PC-3 (cell line): ENCODE measurements around the gene CDC34. TPM values are rescaled to one million over a fixed set of nuclear protein-coding genes. Genes with fewer than 3 reads are reported as not detected.

Source experiments
- ATAC-seq: fragments of 200-7000 bp; cut with Tn5 transposase; 2 replicates; pipeline ENCODE4 v1.9.1; 2020; ENCODE audit warnings: mild to moderate bottlenecking, moderate library complexity
- BruUV-seq: library from RNA; stranded (reverse); fragments of 400-500 nt; replicated peaks from 2 replicates; lab custom pipeline; 2021; lab: Mats Ljungman, UMichigan
- CTCF ChIA-PET: fragments of 300-600 bp; sonication (Branson Sonifier 250); formaldehyde crosslinking; loops from one replicate; lab custom pipeline; 2022; ENCODE audit warnings: antibody characterized with exemption; lab: Charles Lee
- POLR2A ChIA-PET: fragments of 300-600 bp; sonication (Branson Sonifier 250); formaldehyde crosslinking; loops from one replicate; lab custom pipeline; 2022; ENCODE audit warnings: antibody characterized with exemption; ENCODE audit not compliant: unreplicated experiment; lab: Charles Lee
- DNase-seq: peaks from one replicate; pipeline ENCODE4 v3.0.0-alpha.2; 2015
- H2AFZ ChIP-seq: fragments of 300-600 bp; sonication (generic); 2 replicates; pipeline ENCODE4 v1.6.0; 2016; ENCODE audit warnings: antibody characterized with exemption, low read length
- H3F3A ChIP-seq: fragments of 300-600 bp; sonication (generic); one replicate; pipeline ENCODE4 v1.6.0; 2017; ENCODE audit warnings: antibody characterized with exemption, low read length, control low read depth, mild to moderate bottlenecking; ENCODE audit not compliant: unreplicated experiment
- H3K27ac ChIP-seq: fragments of 300-600 bp; sonication (generic); 2 replicates; pipeline ENCODE4 v1.5.1; 2016; ENCODE audit warnings: mild to moderate bottlenecking, low read length
- H3K27me3 ChIP-seq: fragments of 300-600 bp; sonication (generic); 2 replicates; pipeline ENCODE4 v1.6.1; 2016; ENCODE audit warnings: low read length, mixed read lengths
- H3K36me3 ChIP-seq: fragments of 300-600 bp; sonication (generic); 2 replicates; pipeline ENCODE4 v1.6.1; 2016; ENCODE audit warnings: low read depth, mixed run types, low read length, mixed read lengths
- H3K4me1 ChIP-seq: fragments of 300-600 bp; sonication (generic); 2 replicates; pipeline ENCODE4 v1.5.1; 2016; ENCODE audit warnings: low read length; ENCODE audit not compliant: insufficient read depth
- H3K4me2 ChIP-seq: fragments of 300-600 bp; sonication (generic); 2 replicates; pipeline ENCODE4 v1.6.0; 2016; ENCODE audit warnings: low read length
- H3K4me3 ChIP-seq: fragments of 300-600 bp; sonication (generic); 2 replicates; pipeline ENCODE4 v1.5.1; 2016; ENCODE audit warnings: mild to moderate bottlenecking, low read length, mixed read lengths
- H3K79me2 ChIP-seq: fragments of 300-600 bp; sonication (generic); 2 replicates; pipeline ENCODE4 v1.6.1; 2017; ENCODE audit warnings: low read length, mixed read lengths
- H3K9ac ChIP-seq: fragments of 300-600 bp; sonication (generic); 2 replicates; pipeline ENCODE4 v1.6.0; 2016; ENCODE audit warnings: mild to moderate bottlenecking, low read length
- H3K9me2 ChIP-seq: fragments of 300-600 bp; sonication (generic); replicated peaks from 2 replicates; pipeline ENCODE4 v1.6.1; 2016; ENCODE audit warnings: mixed run types, low read length, mixed read lengths
- H3K9me3 ChIP-seq: fragments of 300-600 bp; sonication (generic); 2 replicates; pipeline ENCODE4 v1.6.1; 2016; ENCODE audit warnings: low read length, mixed read lengths
- H4K20me1 ChIP-seq: fragments of 300-600 bp; sonication (generic); 2 replicates; pipeline ENCODE4 v1.6.1; 2016; ENCODE audit warnings: low read length, mixed read lengths
- CTCF ChIP-seq: fragments of 300-600 bp; sonication (generic); conservative IDR thresholded peaks from 2 replicates; pipeline ENCODE4 v1.5.1; 2017; ENCODE audit warnings: antibody characterized with exemption, low read depth, mild to moderate bottlenecking, low read length
- EZH2 ChIP-seq: fragments of 300-600 bp; sonication (generic); IDR thresholded peaks from one replicate; pipeline ENCODE4 v1.6.1; 2017; ENCODE audit warnings: antibody characterized with exemption, mild to moderate bottlenecking, low read length; ENCODE audit not compliant: unreplicated experiment
- EZH2phosphoT487 ChIP-seq: fragments of 300-600 bp; sonication (generic); IDR thresholded peaks from 2 replicates; pipeline ENCODE4 v1.6.1; 2018; ENCODE audit warnings: mild to moderate bottlenecking, antibody characterized with exemption, low read length, borderline replicate concordance
- intact Hi-C: fragments of 100-400 bp; cut with micrococcal nuclease; formaldehyde crosslinking; loops from 2 replicates; pipeline ENCODE4 v1.9.0; 2023
- total RNA-seq: library from RNA; depleted of rRNA; stranded (reverse); fragments of >200 nt; gene quantifications from 2 replicates; pipeline ENCODE4 v1.2.3, GENCODE V29; 2014

The CDC34 gene
- total RNA-seq, 1 experiment from 2014 or later, result 119 TPM

- ATAC-seq (no peak; the same call in 1 of the 2 replicates), DNase-seq (no peak)
- ChIA-PET CTCF (interaction anchor here (0.5 to 1.0 kb wide), 2 partner anchors 13 to 27 kb away, joined by 3 read pairs; no protein-coding TSS in a partner anchor), POLR2A (no interaction called here)
- H3F3A ChIP-seq, result no peaks in the 10 kb centered on the region
- no peak overlapping the region for H2AFZ ChIP-seq
- no peaks in the 10 kb centered on the region for H3K9me3 ChIP-seq
- H3K4me1 ChIP-seq, result no peaks in the 10 kb centered on the region; the same call in 1 of the 2 replicates
- H3K4me3 ChIP-seq, result no peak overlapping the region
- no peaks in the 10 kb centered on the region for H3K27me3 ChIP-seq
- no TSS peak for BruUV-seq
- H3K27ac ChIP-seq, result no peak overlapping the region
- H3K9ac ChIP-seq, result no peak overlapping the region
- intact Hi-C loops, result no loop called here
- H3K36me3 ChIP-seq, result no peaks in the 10 kb centered on the region
- H4K20me1 ChIP-seq, result no peaks in the 10 kb centered on the region
- H3K9me2 ChIP-seq, result no peaks in the 10 kb centered on the region
- TF ChIP-seq CTCF (no peak), EZH2phosphoT487 (no peak), EZH2 (no peak)
- no peaks in the 10 kb centered on the region for H3K79me2 ChIP-seq
- no peak overlapping the region for H3K4me2 ChIP-seq
These were observed 16.5 kb downstream of the CDC34 start for GRCh38 chr19:547836-548720.

DNA sequence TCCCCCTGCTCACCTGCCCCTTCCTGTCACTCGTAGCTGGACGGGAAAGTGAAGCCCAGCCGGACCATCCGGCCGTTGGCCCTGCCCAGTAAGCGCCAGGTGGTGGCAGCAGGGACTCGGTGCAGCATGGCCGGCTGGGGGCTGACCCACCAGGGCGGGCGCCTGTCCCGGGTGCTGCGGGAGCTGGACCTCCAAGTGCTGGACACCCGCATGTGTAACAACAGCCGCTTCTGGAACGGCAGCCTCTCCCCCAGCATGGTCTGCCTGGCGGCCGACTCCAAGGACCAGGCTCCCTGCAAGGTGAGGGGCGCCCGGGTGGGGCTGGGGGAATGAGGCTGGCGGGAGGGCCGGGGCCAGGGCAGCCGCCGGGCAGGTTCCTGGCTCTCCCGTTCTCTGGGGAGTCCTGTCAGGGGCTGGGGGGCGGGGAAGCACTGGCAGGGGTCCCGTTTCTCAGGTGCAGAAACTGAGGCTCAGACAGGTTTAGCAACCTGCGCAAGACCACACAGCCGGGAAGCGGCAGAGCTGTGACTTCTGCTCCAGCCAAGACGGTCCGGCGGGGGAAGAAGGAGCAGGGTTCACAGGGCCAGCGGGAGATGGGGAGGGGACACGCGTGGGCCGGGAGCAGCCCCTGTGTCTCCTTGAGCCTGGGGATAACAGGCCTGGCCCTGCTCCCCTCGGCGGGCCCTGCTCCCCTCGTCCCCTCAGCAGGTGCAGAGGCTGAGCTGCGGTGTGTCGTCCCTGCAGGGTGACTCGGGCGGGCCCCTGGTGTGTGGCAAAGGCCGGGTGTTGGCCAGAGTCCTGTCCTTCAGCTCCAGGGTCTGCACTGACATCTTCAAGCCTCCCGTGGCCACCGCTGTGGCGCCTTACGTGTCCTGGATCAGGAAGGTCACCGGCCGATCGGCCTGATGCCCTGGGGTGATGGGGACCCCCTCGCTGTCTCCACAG, 17.6 kb downstream of the CDC34 start:
- no TSS peak for BruUV-seq
- DNase-seq (no peak), ATAC-seq (no peak)
- no peak overlapping the region for H3K9ac ChIP-seq
- H3K4me1 ChIP-seq, result no peaks in the 10 kb centered on the region; the same call in 1 of the 2 replicates
- no peak overlapping the region for H2AFZ ChIP-seq
- H3K36me3 ChIP-seq, result no peaks in the 10 kb centered on the region
- H3K27ac ChIP-seq, result no peak overlapping the region
- CTCF ChIA-PET, result interaction anchor here (0.5 to 1.0 kb wide), 2 partner anchors 14 to 26 kb away, joined by 3 read pairs; no protein-coding TSS in a partner anchor
- intact Hi-C loops, result no loop called here
- no peaks in the 10 kb centered on the region for H3F3A ChIP-seq
- no peaks in the 10 kb centered on the region for H4K20me1 ChIP-seq
- no peak for TF ChIP-seq EZH2
- no peaks in the 10 kb centered on the region for H3K79me2 ChIP-seq
- no peak overlapping the region for H3K4me3 ChIP-seq
- no peaks in the 10 kb centered on the region for H3K9me3 ChIP-seq
- H3K9me2 ChIP-seq, result no peaks in the 10 kb centered on the region
- H3K4me2 ChIP-seq, result no peak overlapping the region
- POLR2A ChIA-PET, result no interaction called here
- no peaks in the 10 kb centered on the region for H3K27me3 ChIP-seq

- Histone ChIP-seq H3K9me2 (no peaks in the 10 kb centered on the region), H3F3A (no peaks in the 10 kb centered on the region), H3K27me3 (no peaks in the 10 kb centered on the region), H3K4me2 (no peak overlapping the region), H3K27ac (no peak overlapping the region), H3K79me2 (no peaks in the 10 kb centered on the region), H3K4me1 (no peaks in the 10 kb centered on the region; the same call in 1 of the 2 replicates), H4K20me1 (no peaks in the 10 kb centered on the region), H2AFZ (no peak overlapping the region), H3K9me3 (no peaks in the 10 kb centered on the region), H3K36me3 (no peaks in the 10 kb centered on the region), H3K9ac (no peak overlapping the region), H3K4me3 (no peak overlapping the region)
- DNase-seq (no peak), ATAC-seq (no peak)
- no TSS peak for BruUV-seq
- intact Hi-C loops, result no loop called here
- POLR2A ChIA-PET, result no interaction called here
- CTCF ChIA-PET, result no interaction called here
- TF ChIP-seq EZH2 (no peak), EZH2phosphoT487 (no peak), CTCF (no peak)
These were observed 23.3 kb downstream of the CDC34 start for GRCh38 chr19:554817-555216.
